ENCODE results near the gene FAF1.

DNA sequence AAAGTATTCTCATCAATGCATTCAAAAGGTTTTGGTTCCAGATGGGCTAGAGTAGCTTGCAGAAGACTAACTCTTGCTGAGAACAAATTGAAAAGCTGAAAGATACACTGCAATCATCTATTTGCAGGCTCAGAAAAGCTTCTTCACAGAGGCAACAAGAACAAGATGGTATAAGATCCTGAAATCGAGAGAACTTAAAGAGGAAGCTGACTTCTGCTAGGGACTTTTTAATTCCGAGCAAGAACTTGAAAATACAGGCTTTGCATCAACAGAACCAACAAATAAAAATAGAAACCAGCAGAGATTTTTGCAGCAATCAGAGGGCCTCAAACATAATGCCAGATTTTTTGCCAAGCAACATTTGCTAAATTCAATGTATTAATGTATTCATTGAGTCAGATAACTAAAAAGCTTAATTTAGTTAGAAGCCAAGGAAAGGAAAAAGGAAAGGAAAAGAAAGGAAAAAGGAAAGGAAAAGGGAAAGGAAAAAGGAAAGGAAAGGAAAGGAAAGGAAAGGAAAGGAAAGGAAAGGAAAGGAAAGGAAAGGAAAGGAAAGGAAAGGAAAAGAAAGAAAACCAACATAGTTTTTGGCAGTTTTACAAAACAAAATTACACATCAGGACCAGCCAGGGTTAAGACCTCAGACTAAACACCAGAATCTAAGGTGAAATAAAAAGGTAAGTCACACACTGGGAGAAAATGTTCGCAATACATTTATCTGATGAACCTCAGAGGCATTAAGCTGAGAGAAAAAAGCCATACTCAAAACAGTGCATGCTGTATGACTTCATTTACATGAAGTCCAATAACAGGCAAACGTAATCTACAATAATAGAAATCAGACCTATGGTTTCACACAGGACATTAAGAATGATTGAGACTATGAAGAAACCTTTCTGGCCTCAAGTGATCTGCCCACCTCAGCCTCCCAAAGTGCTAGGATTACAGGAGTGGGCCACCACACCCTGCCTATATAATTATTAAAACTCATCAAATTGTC lies 42.6 kb downstream of the FAF1 start:
- TF ChIP-seq POLR2AphosphoS5 (IDR thresholded peaks at IDR 0.05): no peak
- TF ChIP-seq, protein P1, sequence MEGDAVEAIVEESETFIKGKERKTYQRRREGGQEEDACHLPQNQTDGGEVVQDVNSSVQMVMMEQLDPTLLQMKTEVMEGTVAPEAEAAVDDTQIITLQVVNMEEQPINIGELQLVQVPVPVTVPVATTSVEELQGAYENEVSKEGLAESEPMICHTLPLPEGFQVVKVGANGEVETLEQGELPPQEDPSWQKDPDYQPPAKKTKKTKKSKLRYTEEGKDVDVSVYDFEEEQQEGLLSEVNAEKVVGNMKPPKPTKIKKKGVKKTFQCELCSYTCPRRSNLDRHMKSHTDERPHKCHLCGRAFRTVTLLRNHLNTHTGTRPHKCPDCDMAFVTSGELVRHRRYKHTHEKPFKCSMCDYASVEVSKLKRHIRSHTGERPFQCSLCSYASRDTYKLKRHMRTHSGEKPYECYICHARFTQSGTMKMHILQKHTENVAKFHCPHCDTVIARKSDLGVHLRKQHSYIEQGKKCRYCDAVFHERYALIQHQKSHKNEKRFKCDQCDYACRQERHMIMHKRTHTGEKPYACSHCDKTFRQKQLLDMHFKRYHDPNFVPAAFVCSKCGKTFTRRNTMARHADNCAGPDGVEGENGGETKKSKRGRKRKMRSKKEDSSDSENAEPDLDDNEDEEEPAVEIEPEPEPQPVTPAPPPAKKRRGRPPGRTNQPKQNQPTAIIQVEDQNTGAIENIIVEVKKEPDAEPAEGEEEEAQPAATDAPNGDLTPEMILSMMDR (IDR thresholded peaks at IDR 0.05): no peak

All from esophagus muscularis mucosa (tissue), 3 donors.